ENCODE data around the gene FRMD4A.
A peak's percentile ranks its signal among the peaks of the same experiment; 100 is the strongest.

The FRMD4A gene

DNA sequence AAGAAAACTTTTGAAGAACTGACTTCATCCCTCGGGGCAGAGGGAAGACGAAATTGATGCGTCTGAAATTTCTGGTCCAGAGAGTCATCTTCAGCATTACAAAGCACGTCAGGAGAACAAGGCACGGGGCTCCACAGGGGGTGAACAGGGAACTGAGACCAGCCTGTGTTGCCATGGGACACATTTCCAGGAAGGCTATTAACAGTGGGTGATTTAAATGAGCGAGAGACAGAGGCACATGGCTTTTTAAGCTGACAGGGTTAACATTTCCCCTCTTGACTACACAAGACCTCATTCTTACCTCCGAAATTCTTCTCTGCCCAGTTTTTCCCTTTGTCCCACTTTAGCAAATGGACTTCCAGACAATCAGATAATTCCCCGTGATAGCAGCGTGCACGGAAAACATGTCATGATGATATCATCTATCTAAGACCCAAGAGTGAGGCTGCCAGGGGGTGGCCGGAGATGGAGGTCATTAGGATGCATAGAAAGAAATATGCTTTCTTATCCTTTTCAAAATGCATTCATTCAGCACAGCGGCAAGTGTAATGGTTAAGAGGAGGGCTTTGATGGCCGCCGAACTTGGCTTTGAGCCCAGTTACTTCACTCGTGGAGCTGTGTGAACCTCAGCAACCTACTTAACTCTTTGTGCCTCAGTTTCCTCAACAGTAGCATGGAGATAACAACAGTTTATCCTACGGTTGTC, 496.0 kb downstream of the FRMD4A start:
- DNase-seq: no peak
- no peaks in the 10 kb centered on the region for H4K20me1 ChIP-seq (ENCODE audit: insufficient read depth, low read length)
- no peak overlapping the region for H3K4me2 ChIP-seq (ENCODE audit: insufficient read depth, low read length)
- H3K4me1 ChIP-seq (ENCODE audit: insufficient read depth, low read length): 0 out of 2 replicates have a peak, but pooled peaks cover 2% of the 10 kb centered on the region
- H3K36me3 ChIP-seq (ENCODE audit: insufficient read depth, low read length): no peaks in the 10 kb centered on the region
- no peak overlapping the region for H3K9ac ChIP-seq (ENCODE audit: low read depth, low read length)
- TF ChIP-seq, protein P1, sequence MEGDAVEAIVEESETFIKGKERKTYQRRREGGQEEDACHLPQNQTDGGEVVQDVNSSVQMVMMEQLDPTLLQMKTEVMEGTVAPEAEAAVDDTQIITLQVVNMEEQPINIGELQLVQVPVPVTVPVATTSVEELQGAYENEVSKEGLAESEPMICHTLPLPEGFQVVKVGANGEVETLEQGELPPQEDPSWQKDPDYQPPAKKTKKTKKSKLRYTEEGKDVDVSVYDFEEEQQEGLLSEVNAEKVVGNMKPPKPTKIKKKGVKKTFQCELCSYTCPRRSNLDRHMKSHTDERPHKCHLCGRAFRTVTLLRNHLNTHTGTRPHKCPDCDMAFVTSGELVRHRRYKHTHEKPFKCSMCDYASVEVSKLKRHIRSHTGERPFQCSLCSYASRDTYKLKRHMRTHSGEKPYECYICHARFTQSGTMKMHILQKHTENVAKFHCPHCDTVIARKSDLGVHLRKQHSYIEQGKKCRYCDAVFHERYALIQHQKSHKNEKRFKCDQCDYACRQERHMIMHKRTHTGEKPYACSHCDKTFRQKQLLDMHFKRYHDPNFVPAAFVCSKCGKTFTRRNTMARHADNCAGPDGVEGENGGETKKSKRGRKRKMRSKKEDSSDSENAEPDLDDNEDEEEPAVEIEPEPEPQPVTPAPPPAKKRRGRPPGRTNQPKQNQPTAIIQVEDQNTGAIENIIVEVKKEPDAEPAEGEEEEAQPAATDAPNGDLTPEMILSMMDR (IDR thresholded peaks at IDR 0.05; ENCODE audit: borderline replicate concordance, extremely low read depth, low read length, poor library complexity, severe bottlenecking): no peak
- no peak for TF ChIP-seq EZH2 (IDR thresholded peaks at IDR 0.05; ENCODE audit: borderline replicate concordance, low read depth, low read length, severe bottlenecking)
- H2AFZ ChIP-seq (ENCODE audit: low read depth, low read length): no peak overlapping the region
- no peaks in the 10 kb centered on the region for H3K79me2 ChIP-seq (ENCODE audit: insufficient read depth, low read length)
- no peak overlapping the region for H3K27ac ChIP-seq (ENCODE audit: low read length)
- no peak for ATAC-seq (ENCODE audit: insufficient read depth, low read depth)
- H3K4me3 ChIP-seq (ENCODE audit: low read depth in 1 of 2, low read length in 2 of 2): no peak overlapping the region
- H3K9me3 ChIP-seq (ENCODE audit: insufficient read depth, low read length, severe bottlenecking): no peaks in the 10 kb centered on the region
- peaks cover 4% of the 10 kb centered on the region for H3K27me3 ChIP-seq (ENCODE audit: insufficient read depth, low read length, poor library complexity)

GRCh38 chr10:13831711-13832141, 499.0 kb downstream of the FRMD4A start:
- no peaks in the 10 kb centered on the region for H3K9me3 ChIP-seq (ENCODE audit: insufficient read depth, low read length, severe bottlenecking)
- no peak overlapping the region for H3K4me2 ChIP-seq (ENCODE audit: insufficient read depth, low read length)
- DNase-seq (no peak), ATAC-seq (ENCODE audit: insufficient read depth, low read depth) (no peak)
- peaks cover 4% of the 10 kb centered on the region for H3K27me3 ChIP-seq (ENCODE audit: insufficient read depth, low read length, poor library complexity)
- no peaks in the 10 kb centered on the region for H3K36me3 ChIP-seq (ENCODE audit: insufficient read depth, low read length)
- peak overlapping the region; percentile 47; the same call in 1 of the 2 replicates for H2AFZ ChIP-seq (ENCODE audit: low read depth, low read length)
- H3K27ac ChIP-seq (ENCODE audit: low read length): no peak overlapping the region
- H3K9ac ChIP-seq (ENCODE audit: low read depth, low read length): no peak overlapping the region
- TF ChIP-seq, protein P1 (IDR thresholded peaks at IDR 0.05; ENCODE audit: borderline replicate concordance, extremely low read depth, low read length, poor library complexity, severe bottlenecking): no peak
- TF ChIP-seq EZH2 (IDR thresholded peaks at IDR 0.05; ENCODE audit: borderline replicate concordance, low read depth, low read length, severe bottlenecking): no peak
- H3K4me3 ChIP-seq (ENCODE audit: low read depth in 1 of 2, low read length in 2 of 2): no peak overlapping the region
- no peaks in the 10 kb centered on the region for H4K20me1 ChIP-seq (ENCODE audit: insufficient read depth, low read length)
- H3K79me2 ChIP-seq (ENCODE audit: insufficient read depth, low read length): no peaks in the 10 kb centered on the region
- 0 out of 2 replicates have a peak, but pooled peaks cover 2% of the 10 kb centered on the region for H3K4me1 ChIP-seq (ENCODE audit: insufficient read depth, low read length)

- H3K9ac ChIP-seq (ENCODE audit: low read depth, low read length): no peak overlapping the region
- no peak overlapping the region for H3K4me2 ChIP-seq (ENCODE audit: insufficient read depth, low read length)
- no peaks in the 10 kb centered on the region for H4K20me1 ChIP-seq (ENCODE audit: insufficient read depth, low read length)
- ATAC-seq (ENCODE audit: insufficient read depth, low read depth) (no peak), DNase-seq (no peak)
- TF ChIP-seq EZH2 (IDR thresholded peaks at IDR 0.05; ENCODE audit: borderline replicate concordance, low read depth, low read length, severe bottlenecking): no peak
- TF ChIP-seq, protein P1 (IDR thresholded peaks at IDR 0.05; ENCODE audit: borderline replicate concordance, extremely low read depth, low read length, poor library complexity, severe bottlenecking): peak; percentile 35
- H3K79me2 ChIP-seq (ENCODE audit: insufficient read depth, low read length): no peaks in the 10 kb centered on the region
- no peaks in the 10 kb centered on the region for H3K36me3 ChIP-seq (ENCODE audit: insufficient read depth, low read length)
- H3K27me3 ChIP-seq (ENCODE audit: insufficient read depth, low read length, poor library complexity): peaks cover 8% of the 10 kb centered on the region
- no peak overlapping the region for H3K27ac ChIP-seq (ENCODE audit: low read length)
- H3K4me1 ChIP-seq (ENCODE audit: insufficient read depth, low read length): 0 out of 2 replicates have a peak, but pooled peaks cover 2% of the 10 kb centered on the region
- no peak overlapping the region for H3K4me3 ChIP-seq (ENCODE audit: low read depth in 1 of 2, low read length in 2 of 2)
- no peak overlapping the region for H2AFZ ChIP-seq (ENCODE audit: low read depth, low read length)
- H3K9me3 ChIP-seq (ENCODE audit: insufficient read depth, low read length, severe bottlenecking): no peaks in the 10 kb centered on the region
Observed at GRCh38 chr10:13830385-13830784, 500.3 kb downstream of the FRMD4A start.
